ENCODE data around the gene ATP5PB. TPM values are rescaled to one million over a fixed set of nuclear protein-coding genes. Genes with fewer than 3 reads are reported as not detected.

ATP5PB gene
- total and polyA plus RNA-seq, 4 donors, result 110 to 219 (median 125) TPM

- Histone ChIP-seq H3K27me3 (ENCODE audit: control insufficient read depth in 1 of 2, insufficient read depth in 2 of 2, low read length in 1 of 2) (no peaks in the 10 kb centered on the region), H3K36me3 (ENCODE audit: control insufficient read depth in 1 of 2, insufficient read depth in 2 of 2, low read length in 1 of 2) (peaks cover 0 to 4% of the 10 kb centered on the region in 2 donors), H3K9me3 (ENCODE audit: control insufficient read depth, low read length) (no peaks in the 10 kb centered on the region), H3K4me1 (ENCODE audit: control insufficient read depth in 1 of 2, insufficient read depth in 2 of 2, low read length in 2 of 2) (peaks cover 0 to 2% of the 10 kb centered on the region in 2 donors), H3K4me3 (ENCODE audit: low read length in 2 of 2) (no peak overlapping the region), H3K27ac (ENCODE audit: low read depth in 1 of 2, low read length in 2 of 2) (no peak overlapping the region)
- WGBS, 2 donors, result 89 to 95% methylated on average over 5 of the region's 5 CpGs
- no peak for ATAC-seq (ENCODE audit: low FRiP score)
- no peak for DNase-seq
- intact Hi-C loops (cut with DNase I), result no loop called here
Measured at GRCh38 chr1:111475701-111476100, 26.4 kb downstream of the ATP5PB start.

GRCh38 chr1:111476214-111476613 lies 26.9 kb downstream of the ATP5PB start:
- no peaks in the 10 kb centered on the region for H3K27me3 ChIP-seq (ENCODE audit: control insufficient read depth in 1 of 2, insufficient read depth in 2 of 2, low read length in 1 of 2)
- intact Hi-C loops (cut with DNase I), result no loop called here
- H3K4me1 ChIP-seq (ENCODE audit: control insufficient read depth in 1 of 2, insufficient read depth in 2 of 2, low read length in 2 of 2), result peaks cover 0 to 2% of the 10 kb centered on the region in 2 donors
- no peak overlapping the region for H3K27ac ChIP-seq (ENCODE audit: low read depth in 1 of 2, low read length in 2 of 2)
- ATAC-seq (ENCODE audit: low FRiP score) (no peak), DNase-seq (no peak)
- H3K9me3 ChIP-seq (ENCODE audit: control insufficient read depth, low read length), result no peaks in the 10 kb centered on the region
- no peak overlapping the region for H3K4me3 ChIP-seq (ENCODE audit: low read length in 2 of 2)
- H3K36me3 ChIP-seq (ENCODE audit: control insufficient read depth in 1 of 2, insufficient read depth in 2 of 2, low read length in 1 of 2), result peaks cover 0 to 4% of the 10 kb centered on the region in 2 donors

GRCh38 chr1:111476761-111477309 lies 27.6 kb downstream of the ATP5PB start:
- Histone ChIP-seq H3K27me3 (ENCODE audit: control insufficient read depth in 1 of 2, insufficient read depth in 2 of 2, low read length in 1 of 2) (no peaks in the 10 kb centered on the region), H3K4me3 (ENCODE audit: low read length in 2 of 2) (no peak overlapping the region), H3K4me1 (ENCODE audit: control insufficient read depth in 1 of 2, insufficient read depth in 2 of 2, low read length in 2 of 2) (peaks cover 0 to 2% of the 10 kb centered on the region in 2 donors), H3K36me3 (ENCODE audit: control insufficient read depth in 1 of 2, insufficient read depth in 2 of 2, low read length in 1 of 2) (peaks cover 0 to 4% of the 10 kb centered on the region in 2 donors), H3K27ac (ENCODE audit: low read depth in 1 of 2, low read length in 2 of 2) (no peak overlapping the region), H3K9me3 (ENCODE audit: control insufficient read depth, low read length) (no peaks in the 10 kb centered on the region)
- DNase-seq, result no peak
- intact Hi-C loops (cut with DNase I), result no loop called here
- ATAC-seq (ENCODE audit: low FRiP score), result no peak
- WGBS, 2 donors, result 73 to 79% methylated on average over 2 of the region's 2 CpGs

- Histone ChIP-seq H3K4me3 (ENCODE audit: low read length in 2 of 2) (no peak overlapping the region), H3K4me1 (ENCODE audit: control insufficient read depth in 1 of 2, insufficient read depth in 2 of 2, low read length in 2 of 2) (no peaks in the 10 kb centered on the region), H3K27ac (ENCODE audit: low read depth in 1 of 2, low read length in 2 of 2) (no peak overlapping the region), H3K36me3 (ENCODE audit: control insufficient read depth in 1 of 2, insufficient read depth in 2 of 2, low read length in 1 of 2) (peaks cover 0 to 4% of the 10 kb centered on the region in 2 donors), H3K9me3 (ENCODE audit: control insufficient read depth, low read length) (no peaks in the 10 kb centered on the region), H3K27me3 (ENCODE audit: control insufficient read depth in 1 of 2, insufficient read depth in 2 of 2, low read length in 1 of 2) (no peaks in the 10 kb centered on the region)
- intact Hi-C loops (cut with DNase I), result loop anchor here (2.0 to 10.0 kb wide), 3 partner anchors 267 to 288 kb away; partner anchors contain the start of gene DDX20 (in 1 of the 2)
- no peak for DNase-seq
- ATAC-seq (ENCODE audit: low FRiP score), result no peak
- 47 to 53% methylated on average over 1 of the region's 1 CpG for WGBS, 2 donors
Measured at GRCh38 chr1:111480674-111481073, 31.4 kb downstream of the ATP5PB start.

GRCh38 chr1:111481387-111482221 lies 32.3 kb downstream of the ATP5PB start:
- 39 to 46% methylated on average over 8 of the region's 8 CpGs for WGBS, 2 donors
- Histone ChIP-seq H3K4me1 (ENCODE audit: control insufficient read depth in 1 of 2, insufficient read depth in 2 of 2, low read length in 2 of 2) (no peaks in the 10 kb centered on the region), H3K27me3 (ENCODE audit: control insufficient read depth in 1 of 2, insufficient read depth in 2 of 2, low read length in 1 of 2) (no peaks in the 10 kb centered on the region), H3K4me3 (ENCODE audit: low read length in 2 of 2) (no peak overlapping the region), H3K27ac (ENCODE audit: low read depth in 1 of 2, low read length in 2 of 2) (no peak overlapping the region), H3K36me3 (ENCODE audit: control insufficient read depth in 1 of 2, insufficient read depth in 2 of 2, low read length in 1 of 2) (peaks cover 0 to 4% of the 10 kb centered on the region in 2 donors), H3K9me3 (ENCODE audit: control insufficient read depth, low read length) (no peaks in the 10 kb centered on the region)
- ATAC-seq (ENCODE audit: low FRiP score), result peak; percentile 93
- peak; percentile 87 to 92 for DNase-seq
- intact Hi-C loops (cut with DNase I), result loop anchor here (2.0 to 10.0 kb wide), 3 partner anchors 266 to 287 kb away; partner anchors contain the start of gene DDX20 (in 1 of the 2)

GRCh38 chr1:111483166-111483565 lies 33.9 kb downstream of the ATP5PB start:
- WGBS, 2 donors, result 27 to 37% methylated on average over 3 of the region's 3 CpGs
- no peak for DNase-seq
- H3K4me1 ChIP-seq (ENCODE audit: control insufficient read depth in 1 of 2, insufficient read depth in 2 of 2, low read length in 2 of 2), result no peaks in the 10 kb centered on the region

GRCh38 chr1:111483876-111484275 lies 34.6 kb downstream of the ATP5PB start:
- H3K9me3 ChIP-seq (ENCODE audit: control insufficient read depth, low read length), result no peaks in the 10 kb centered on the region
- WGBS, 2 donors, result 92 to 95% methylated on average over 2 of the region's 2 CpGs
- DNase-seq (no peak), ATAC-seq (ENCODE audit: low FRiP score) (no peak)
- no peaks in the 10 kb centered on the region for H3K4me1 ChIP-seq (ENCODE audit: control insufficient read depth in 1 of 2, insufficient read depth in 2 of 2, low read length in 2 of 2)
- no peak overlapping the region for H3K4me3 ChIP-seq (ENCODE audit: low read length in 2 of 2)
- intact Hi-C loops (cut with DNase I), result loop anchor here (5.0 to 10.0 kb wide), 2 partner anchors 263 to 271 kb away; partner anchors contain the start of gene DDX20 (in 1 of the 2)
- H3K27ac ChIP-seq (ENCODE audit: low read depth in 1 of 2, low read length in 2 of 2), result no peak overlapping the region
- H3K36me3 ChIP-seq (ENCODE audit: control insufficient read depth in 1 of 2, insufficient read depth in 2 of 2, low read length in 1 of 2), result no peaks in the 10 kb centered on the region
- H3K27me3 ChIP-seq (ENCODE audit: control insufficient read depth in 1 of 2, insufficient read depth in 2 of 2, low read length in 1 of 2), result no peaks in the 10 kb centered on the region

More at GRCh38 chr1:111483166-111483565, 33.9 kb downstream of the ATP5PB start:
- H3K27me3 ChIP-seq (ENCODE audit: control insufficient read depth in 1 of 2, insufficient read depth in 2 of 2, low read length in 1 of 2), result no peaks in the 10 kb centered on the region
- no peaks in the 10 kb centered on the region for H3K36me3 ChIP-seq (ENCODE audit: control insufficient read depth in 1 of 2, insufficient read depth in 2 of 2, low read length in 1 of 2)
- H3K9me3 ChIP-seq (ENCODE audit: control insufficient read depth, low read length), result no peaks in the 10 kb centered on the region
- H3K4me3 ChIP-seq (ENCODE audit: low read length in 2 of 2), result no peak overlapping the region
- intact Hi-C loops (cut with DNase I), result loop anchor here (5.0 to 10.0 kb wide), 2 partner anchors 264 to 272 kb away; partner anchors contain the start of gene DDX20 (in 1 of the 2)
- no peak overlapping the region for H3K27ac ChIP-seq (ENCODE audit: low read depth in 1 of 2, low read length in 2 of 2)
- ATAC-seq (ENCODE audit: low FRiP score), result no peak

GRCh38 chr1:111484391-111485026 lies 35.2 kb downstream of the ATP5PB start:
- no peaks in the 10 kb centered on the region for H3K9me3 ChIP-seq (ENCODE audit: control insufficient read depth, low read length)
- intact Hi-C loops (cut with DNase I), result loop anchor here (5.0 to 10.0 kb wide), 2 partner anchors 263 to 270 kb away; partner anchors contain the start of gene DDX20 (in 1 of the 2)
- H3K4me1 ChIP-seq (ENCODE audit: control insufficient read depth in 1 of 2, insufficient read depth in 2 of 2, low read length in 2 of 2), result no peaks in the 10 kb centered on the region
- H3K27ac ChIP-seq (ENCODE audit: low read depth in 1 of 2, low read length in 2 of 2), result no peak overlapping the region
- H3K4me3 ChIP-seq (ENCODE audit: low read length in 2 of 2), result no peak overlapping the region
- H3K27me3 ChIP-seq (ENCODE audit: control insufficient read depth in 1 of 2, insufficient read depth in 2 of 2, low read length in 1 of 2), result no peaks in the 10 kb centered on the region
- H3K36me3 ChIP-seq (ENCODE audit: control insufficient read depth in 1 of 2, insufficient read depth in 2 of 2, low read length in 1 of 2), result no peaks in the 10 kb centered on the region
- ATAC-seq (ENCODE audit: low FRiP score), result no peak
- DNase-seq, result no peak
